ENCODE data around the gene NECAB2.

Gene NECAB2

GRCh38 chr16:83974475-83974874 lies 6.4 kb downstream of the NECAB2 start:
- no peak for DNase-seq (ENCODE audit: low read depth in 1 of 2, low spot score in 1 of 2)
- Histone ChIP-seq H3K27me3 (ENCODE audit: insufficient read depth, poor library complexity, severe bottlenecking) (peaks cover 11% of the 10 kb centered on the region), H3K4me3 (replicated peaks; ENCODE audit: insufficient read depth, low read length) (no peak overlapping the region), H3K27ac (replicated peaks) (no peak overlapping the region)
- TF ChIP-seq GABPA (IDR thresholded peaks at IDR 0.05; ENCODE audit: low read depth) = no peak
- no peak for TF ChIP-seq SPI1 (IDR thresholded peaks at IDR 0.05; ENCODE audit: borderline replicate concordance, low read depth)
- TF ChIP-seq REST (IDR thresholded peaks at IDR 0.05; ENCODE audit: insufficient replicate concordance, low read depth) = no peak
- no peak for TF ChIP-seq POLR2AphosphoS5 (IDR thresholded peaks at IDR 0.05; ENCODE audit: low read depth)
- no peak for TF ChIP-seq CTCF (IDR thresholded peaks at IDR 0.05; ENCODE audit: insufficient read depth, low read length)

GRCh38 chr16:83975590-83976260 lies 7.7 kb downstream of the NECAB2 start:
- peaks cover 3% of the 10 kb centered on the region for H3K27me3 ChIP-seq (ENCODE audit: insufficient read depth, poor library complexity, severe bottlenecking)
- no peak for DNase-seq (ENCODE audit: low read depth in 1 of 2, low spot score in 1 of 2)
- no peak overlapping the region for H3K27ac ChIP-seq (replicated peaks)
- TF ChIP-seq GABPA (IDR thresholded peaks at IDR 0.05; ENCODE audit: low read depth) = no peak
- no peak for TF ChIP-seq POLR2AphosphoS5 (IDR thresholded peaks at IDR 0.05; ENCODE audit: low read depth)
- no peak for TF ChIP-seq CTCF (IDR thresholded peaks at IDR 0.05; ENCODE audit: insufficient read depth, low read length)
- no peak for TF ChIP-seq SPI1 (IDR thresholded peaks at IDR 0.05; ENCODE audit: borderline replicate concordance, low read depth)
- TF ChIP-seq REST (IDR thresholded peaks at IDR 0.05; ENCODE audit: insufficient replicate concordance, low read depth) = no peak
- H3K4me3 ChIP-seq (replicated peaks; ENCODE audit: insufficient read depth, low read length) = no peak overlapping the region

GRCh38 chr16:83977056-83977815 lies 9.2 kb downstream of the NECAB2 start:
- no peak for DNase-seq (ENCODE audit: low read depth in 1 of 2, low spot score in 1 of 2)
- Histone ChIP-seq H3K27me3 (ENCODE audit: insufficient read depth, poor library complexity, severe bottlenecking) (peaks cover 2% of the 10 kb centered on the region), H3K27ac (replicated peaks) (no peak overlapping the region), H3K4me3 (replicated peaks; ENCODE audit: insufficient read depth, low read length) (no peak overlapping the region)
- TF ChIP-seq REST (IDR thresholded peaks at IDR 0.05; ENCODE audit: insufficient replicate concordance, low read depth) = no peak
- no peak for TF ChIP-seq GABPA (IDR thresholded peaks at IDR 0.05; ENCODE audit: low read depth)
- TF ChIP-seq CTCF (IDR thresholded peaks at IDR 0.05; ENCODE audit: insufficient read depth, low read length) = no peak
- no peak for TF ChIP-seq SPI1 (IDR thresholded peaks at IDR 0.05; ENCODE audit: borderline replicate concordance, low read depth)
- TF ChIP-seq POLR2AphosphoS5 (IDR thresholded peaks at IDR 0.05; ENCODE audit: low read depth) = no peak
